K562 (cell line): ENCODE results near the gene BIRC3. TPM values are rescaled to one million over a fixed set of nuclear protein-coding genes. Genes with fewer than 3 reads are reported as not detected.

ENCODE experiments used
- CBX2 ChIP-seq: fragments of 200-600 bp; sonication (generic); IDR thresholded peaks from one replicate; pipeline ENCODE4 v1.6.1; 2012; ENCODE audit warnings: mild to moderate bottlenecking, low read length, inconsistent platforms; ENCODE audit not compliant: insufficient read depth, poor library complexity, severe bottlenecking
- MEF2D ChIP-seq: conservative IDR thresholded peaks from 2 replicates; pipeline ENCODE4 v1.6.1; 2016; ENCODE audit warnings: low read depth, missing genetic modification characterization, missing compliant biosample characterization
- MYNN ChIP-seq, 2 experiments: sonication (generic); formaldehyde crosslinking in 1 of 2; IDR thresholded peaks; 2 replicates each; pipeline versions ENCODE4 v1.5.0 to v1.6.1; 2016 to 2020; ENCODE audit warnings: antibody characterized with exemption in 1 of 2, missing genetic modification reagents in 1 of 2
- NCOR1 ChIP-seq: fragments of 450-650 bp; IDR thresholded peaks from 2 replicates; pipeline ENCODE4 v1.6.1; 2016; ENCODE audit warnings: mild to moderate bottlenecking, moderate library complexity
- NFE2 ChIP-seq: IDR thresholded peaks from 2 replicates; pipeline ENCODE4 v1.6.1; 2014; ENCODE audit warnings: antibody characterized with exemption, low read depth
- PHF8 ChIP-seq: fragments of 200-600 bp; sonication (generic); IDR thresholded peaks from 2 replicates; pipeline ENCODE4 v1.6.1; 2012; ENCODE audit warnings: mixed run types, mild to moderate bottlenecking, inconsistent platforms, low read length, moderate library complexity, borderline replicate concordance
- polyA plus RNA-seq, 8 experiments: library from polyadenylated mRNA; depleted of rRNA in 4 of 8; stranded (reverse) in 5 of 8; unstranded in 3 of 8; fragments of >200 nt; fragmentation: Nextera tagmentation in 2 of 8; fragmentation: Illumina TruSeq in 1 of 8; extraction: Ambion mirVana in 2 of 8; extraction: Trizol in 1 of 8; gene quantifications; 2 replicates each; pipeline versions ENCODE4 v1.2.1 to v1.2.3, GENCODE V29; 2011 to 2014; ENCODE audit warnings: inconsistent platforms in 1 of 8, missing spikeins in 1 of 8
- total RNA-seq, 7 experiments: library from RNA; depleted of rRNA in 6 of 7; stranded (reverse); fragments of >200 nt in 6 of 7; fragmentation: Illumina TruSeq in 2 of 7; extraction: Trizol in 2 of 7; gene quantifications; 2 replicates each; pipeline versions ENCODE4 v1.2.1 to v1.2.3, GENCODE V29; 2011 to 2021; ENCODE audit warnings: low replicate concordance in 1 of 7
- TF ChIP-seq, protein P1 (sequence below): fragments of 200-600 bp; sonication (generic); IDR thresholded peaks from one replicate; pipeline ENCODE4 v1.6.1; 2012; ENCODE audit warnings: mild to moderate bottlenecking, low read depth, low read length, inconsistent platforms
- TF ChIP-seq, protein P2 (sequence below): sonication (generic); formaldehyde crosslinking; IDR thresholded peaks from 2 replicates; pipeline ENCODE4 v1.8.0; 2022; ENCODE audit warnings: missing genetic modification reagents, mild to moderate bottlenecking, moderate library complexity, borderline replicate concordance
- TF ChIP-seq, protein P3 (sequence below): fragments of 250-450 bp; sonication (Bioruptor Pico); IDR thresholded peaks from 2 replicates; pipeline ENCODE4 v1.8.0; 2021; ENCODE audit warnings: moderate library complexity, mild to moderate bottlenecking, inconsistent platforms
- TF ChIP-seq, protein P4 (sequence below): sonication (generic); formaldehyde crosslinking; IDR thresholded peaks from 2 replicates; pipeline ENCODE4 v1.8.0; 2022; ENCODE audit warnings: mild to moderate bottlenecking, missing genetic modification reagents
- TF ChIP-seq, protein P5 (sequence below): sonication (generic); formaldehyde crosslinking; IDR thresholded peaks from 2 replicates; pipeline ENCODE4 v1.8.0; 2022; ENCODE audit warnings: missing genetic modification reagents, mild to moderate bottlenecking, borderline replicate concordance

The BIRC3 gene
- total and polyA plus RNA-seq, 9 of the 15 experiments (the other 6 are each of a cell fraction or from before 2014, with no cell fraction given), result 0.08 to 0.42 (median 0.18) TPM

DNA sequence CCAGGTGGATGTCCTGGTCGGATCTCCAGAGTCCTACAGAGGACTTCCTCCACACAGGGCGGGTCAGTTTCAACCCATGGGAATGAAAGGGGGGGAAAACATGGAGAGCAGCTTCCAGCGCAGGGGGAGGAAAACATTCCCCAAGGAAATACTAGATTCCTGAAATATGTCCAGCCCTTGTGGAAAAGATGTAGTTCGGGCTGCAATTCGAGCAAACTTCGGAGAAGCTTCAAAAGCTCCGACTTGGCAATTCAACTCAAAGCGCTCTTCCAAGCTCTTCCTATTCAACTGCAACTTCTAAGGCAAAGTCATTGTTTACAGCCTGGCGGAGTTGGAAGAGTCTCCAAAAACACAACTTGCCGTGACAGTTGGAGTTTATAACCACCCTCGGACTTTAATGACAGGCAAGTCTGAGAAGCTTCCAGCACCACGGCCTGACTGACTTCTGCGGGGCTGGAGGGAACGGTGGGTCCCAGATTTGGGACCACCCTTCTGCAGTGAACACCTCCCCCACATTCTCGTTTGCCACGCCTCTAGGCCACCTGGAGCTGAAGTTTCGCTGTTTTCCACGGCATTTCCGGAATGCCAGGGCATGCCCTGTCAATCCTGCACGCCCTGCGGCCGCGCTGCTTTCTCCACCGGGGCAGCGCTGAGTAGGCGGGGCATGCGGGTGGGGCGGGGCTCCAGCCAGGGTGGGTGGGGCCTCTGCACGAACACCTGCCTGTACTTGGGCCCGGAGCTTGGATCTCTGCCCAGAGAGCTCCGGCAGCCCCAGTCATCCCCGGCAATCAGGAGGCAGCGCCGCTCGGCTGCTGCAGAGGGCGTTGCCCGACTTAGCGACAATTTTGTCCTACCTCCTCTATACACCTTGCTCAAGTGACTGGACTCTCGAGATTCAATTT lies 49.0 kb upstream of the BIRC3 start (continued):
- TF ChIP-seq PHF8 (peak; percentile 15; the same call in 1 of the 2 replicates), NFE2 (0 out of 2 replicates have a peak, but pooled peaks have one; percentile 22), MEF2D (no peak), CBX2 (no peak), NCOR1 (no peak), MYNN (IDR thresholded peaks at IDR 0.05) (peak; percentile 20; the same call in 1 of the 2 replicates), MYNN (CRISPR knock-in tag; IDR thresholded peaks at IDR 0.05) (no peak)
- TF ChIP-seq, protein P1, sequence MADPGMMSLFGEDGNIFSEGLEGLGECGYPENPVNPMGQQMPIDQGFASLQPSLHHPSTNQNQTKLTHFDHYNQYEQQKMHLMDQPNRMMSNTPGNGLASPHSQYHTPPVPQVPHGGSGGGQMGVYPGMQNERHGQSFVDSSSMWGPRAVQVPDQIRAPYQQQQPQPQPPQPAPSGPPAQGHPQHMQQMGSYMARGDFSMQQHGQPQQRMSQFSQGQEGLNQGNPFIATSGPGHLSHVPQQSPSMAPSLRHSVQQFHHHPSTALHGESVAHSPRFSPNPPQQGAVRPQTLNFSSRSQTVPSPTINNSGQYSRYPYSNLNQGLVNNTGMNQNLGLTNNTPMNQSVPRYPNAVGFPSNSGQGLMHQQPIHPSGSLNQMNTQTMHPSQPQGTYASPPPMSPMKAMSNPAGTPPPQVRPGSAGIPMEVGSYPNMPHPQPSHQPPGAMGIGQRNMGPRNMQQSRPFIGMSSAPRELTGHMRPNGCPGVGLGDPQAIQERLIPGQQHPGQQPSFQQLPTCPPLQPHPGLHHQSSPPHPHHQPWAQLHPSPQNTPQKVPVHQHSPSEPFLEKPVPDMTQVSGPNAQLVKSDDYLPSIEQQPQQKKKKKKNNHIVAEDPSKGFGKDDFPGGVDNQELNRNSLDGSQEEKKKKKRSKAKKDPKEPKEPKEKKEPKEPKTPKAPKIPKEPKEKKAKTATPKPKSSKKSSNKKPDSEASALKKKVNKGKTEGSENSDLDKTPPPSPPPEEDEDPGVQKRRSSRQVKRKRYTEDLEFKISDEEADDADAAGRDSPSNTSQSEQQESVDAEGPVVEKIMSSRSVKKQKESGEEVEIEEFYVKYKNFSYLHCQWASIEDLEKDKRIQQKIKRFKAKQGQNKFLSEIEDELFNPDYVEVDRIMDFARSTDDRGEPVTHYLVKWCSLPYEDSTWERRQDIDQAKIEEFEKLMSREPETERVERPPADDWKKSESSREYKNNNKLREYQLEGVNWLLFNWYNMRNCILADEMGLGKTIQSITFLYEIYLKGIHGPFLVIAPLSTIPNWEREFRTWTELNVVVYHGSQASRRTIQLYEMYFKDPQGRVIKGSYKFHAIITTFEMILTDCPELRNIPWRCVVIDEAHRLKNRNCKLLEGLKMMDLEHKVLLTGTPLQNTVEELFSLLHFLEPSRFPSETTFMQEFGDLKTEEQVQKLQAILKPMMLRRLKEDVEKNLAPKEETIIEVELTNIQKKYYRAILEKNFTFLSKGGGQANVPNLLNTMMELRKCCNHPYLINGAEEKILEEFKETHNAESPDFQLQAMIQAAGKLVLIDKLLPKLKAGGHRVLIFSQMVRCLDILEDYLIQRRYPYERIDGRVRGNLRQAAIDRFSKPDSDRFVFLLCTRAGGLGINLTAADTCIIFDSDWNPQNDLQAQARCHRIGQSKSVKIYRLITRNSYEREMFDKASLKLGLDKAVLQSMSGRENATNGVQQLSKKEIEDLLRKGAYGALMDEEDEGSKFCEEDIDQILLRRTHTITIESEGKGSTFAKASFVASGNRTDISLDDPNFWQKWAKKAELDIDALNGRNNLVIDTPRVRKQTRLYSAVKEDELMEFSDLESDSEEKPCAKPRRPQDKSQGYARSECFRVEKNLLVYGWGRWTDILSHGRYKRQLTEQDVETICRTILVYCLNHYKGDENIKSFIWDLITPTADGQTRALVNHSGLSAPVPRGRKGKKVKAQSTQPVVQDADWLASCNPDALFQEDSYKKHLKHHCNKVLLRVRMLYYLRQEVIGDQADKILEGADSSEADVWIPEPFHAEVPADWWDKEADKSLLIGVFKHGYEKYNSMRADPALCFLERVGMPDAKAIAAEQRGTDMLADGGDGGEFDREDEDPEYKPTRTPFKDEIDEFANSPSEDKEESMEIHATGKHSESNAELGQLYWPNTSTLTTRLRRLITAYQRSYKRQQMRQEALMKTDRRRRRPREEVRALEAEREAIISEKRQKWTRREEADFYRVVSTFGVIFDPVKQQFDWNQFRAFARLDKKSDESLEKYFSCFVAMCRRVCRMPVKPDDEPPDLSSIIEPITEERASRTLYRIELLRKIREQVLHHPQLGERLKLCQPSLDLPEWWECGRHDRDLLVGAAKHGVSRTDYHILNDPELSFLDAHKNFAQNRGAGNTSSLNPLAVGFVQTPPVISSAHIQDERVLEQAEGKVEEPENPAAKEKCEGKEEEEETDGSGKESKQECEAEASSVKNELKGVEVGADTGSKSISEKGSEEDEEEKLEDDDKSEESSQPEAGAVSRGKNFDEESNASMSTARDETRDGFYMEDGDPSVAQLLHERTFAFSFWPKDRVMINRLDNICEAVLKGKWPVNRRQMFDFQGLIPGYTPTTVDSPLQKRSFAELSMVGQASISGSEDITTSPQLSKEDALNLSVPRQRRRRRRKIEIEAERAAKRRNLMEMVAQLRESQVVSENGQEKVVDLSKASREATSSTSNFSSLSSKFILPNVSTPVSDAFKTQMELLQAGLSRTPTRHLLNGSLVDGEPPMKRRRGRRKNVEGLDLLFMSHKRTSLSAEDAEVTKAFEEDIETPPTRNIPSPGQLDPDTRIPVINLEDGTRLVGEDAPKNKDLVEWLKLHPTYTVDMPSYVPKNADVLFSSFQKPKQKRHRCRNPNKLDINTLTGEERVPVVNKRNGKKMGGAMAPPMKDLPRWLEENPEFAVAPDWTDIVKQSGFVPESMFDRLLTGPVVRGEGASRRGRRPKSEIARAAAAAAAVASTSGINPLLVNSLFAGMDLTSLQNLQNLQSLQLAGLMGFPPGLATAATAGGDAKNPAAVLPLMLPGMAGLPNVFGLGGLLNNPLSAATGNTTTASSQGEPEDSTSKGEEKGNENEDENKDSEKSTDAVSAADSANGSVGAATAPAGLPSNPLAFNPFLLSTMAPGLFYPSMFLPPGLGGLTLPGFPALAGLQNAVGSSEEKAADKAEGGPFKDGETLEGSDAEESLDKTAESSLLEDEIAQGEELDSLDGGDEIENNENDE, result no peak
- TF ChIP-seq, protein P2, sequence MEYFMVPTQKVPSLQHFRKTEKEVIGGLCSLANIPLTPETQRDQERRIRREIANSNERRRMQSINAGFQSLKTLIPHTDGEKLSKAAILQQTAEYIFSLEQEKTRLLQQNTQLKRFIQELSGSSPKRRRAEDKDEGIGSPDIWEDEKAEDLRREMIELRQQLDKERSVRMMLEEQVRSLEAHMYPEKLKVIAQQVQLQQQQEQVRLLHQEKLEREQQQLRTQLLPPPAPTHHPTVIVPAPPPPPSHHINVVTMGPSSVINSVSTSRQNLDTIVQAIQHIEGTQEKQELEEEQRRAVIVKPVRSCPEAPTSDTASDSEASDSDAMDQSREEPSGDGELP, result peak; percentile 57; the same call in 1 of the 2 replicates
- TF ChIP-seq, protein P3, sequence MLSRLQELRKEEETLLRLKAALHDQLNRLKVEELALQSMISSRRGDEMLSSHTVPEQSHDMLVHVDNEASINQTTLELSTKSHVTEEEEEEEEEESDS (CRISPR knock-in tag), result no peak
- TF ChIP-seq, protein P4, sequence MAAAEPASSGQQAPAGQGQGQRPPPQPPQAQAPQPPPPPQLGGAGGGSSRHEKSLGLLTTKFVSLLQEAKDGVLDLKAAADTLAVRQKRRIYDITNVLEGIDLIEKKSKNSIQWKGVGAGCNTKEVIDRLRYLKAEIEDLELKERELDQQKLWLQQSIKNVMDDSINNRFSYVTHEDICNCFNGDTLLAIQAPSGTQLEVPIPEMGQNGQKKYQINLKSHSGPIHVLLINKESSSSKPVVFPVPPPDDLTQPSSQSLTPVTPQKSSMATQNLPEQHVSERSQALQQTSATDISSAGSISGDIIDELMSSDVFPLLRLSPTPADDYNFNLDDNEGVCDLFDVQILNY (CRISPR knock-in tag), result no peak
- TF ChIP-seq, protein P5, sequence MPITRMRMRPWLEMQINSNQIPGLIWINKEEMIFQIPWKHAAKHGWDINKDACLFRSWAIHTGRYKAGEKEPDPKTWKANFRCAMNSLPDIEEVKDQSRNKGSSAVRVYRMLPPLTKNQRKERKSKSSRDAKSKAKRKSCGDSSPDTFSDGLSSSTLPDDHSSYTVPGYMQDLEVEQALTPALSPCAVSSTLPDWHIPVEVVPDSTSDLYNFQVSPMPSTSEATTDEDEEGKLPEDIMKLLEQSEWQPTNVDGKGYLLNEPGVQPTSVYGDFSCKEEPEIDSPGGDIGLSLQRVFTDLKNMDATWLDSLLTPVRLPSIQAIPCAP, result no peak
